DOHH2 (cell line): ENCODE data around the gene MSMB.

Experiments used
- H3F3A ChIP-seq: fragments of 200-600 bp; sonication (generic), shearing (Covaris generic); 2 replicates; pipeline ENCODE4 v1.6.0; 2016; ENCODE audit warnings: antibody characterized with exemption, mild to moderate bottlenecking; ENCODE audit not compliant: control insufficient read depth, insufficient read depth
- H3K27ac ChIP-seq: fragments of 200-600 bp; sonication (generic); 2 replicates; pipeline ENCODE4 v1.5.1; 2014; ENCODE audit warnings: low read depth, mild to moderate bottlenecking, low read length, moderate library complexity
- H3K27me3 ChIP-seq: fragments of 200-600 bp; sonication (generic); 2 replicates; pipeline ENCODE4 v1.6.1; 2014; ENCODE audit warnings: mild to moderate bottlenecking, low read length, mixed read lengths; ENCODE audit not compliant: control insufficient read depth
- H3K36me3 ChIP-seq: fragments of 200-600 bp; sonication (generic); 2 replicates; pipeline ENCODE4 v1.6.1; 2014; ENCODE audit warnings: mild to moderate bottlenecking, low read length, moderate library complexity, mixed read lengths; ENCODE audit not compliant: control insufficient read depth
- H3K4me1 ChIP-seq: fragments of 200-600 bp; sonication (generic); 2 replicates; pipeline ENCODE4 v1.6.1; 2014; ENCODE audit warnings: mild to moderate bottlenecking, low read length, mixed read lengths; ENCODE audit not compliant: control insufficient read depth
- H3K4me2 ChIP-seq: fragments of 200-600 bp; sonication (generic); 2 replicates; pipeline ENCODE4 v1.6.0; 2014; ENCODE audit warnings: mild to moderate bottlenecking, low read length, moderate library complexity
- H3K4me3 ChIP-seq: fragments of 200-600 bp; sonication (generic); 2 replicates; pipeline ENCODE4 v1.5.1; 2014; ENCODE audit warnings: mild to moderate bottlenecking, low read length, mixed read lengths
- H3K79me2 ChIP-seq: fragments of 200-600 bp; sonication (generic); 2 replicates; pipeline ENCODE4 v1.6.1; 2014; ENCODE audit warnings: mild to moderate bottlenecking, low read length, mixed read lengths; ENCODE audit not compliant: control insufficient read depth
- H3K9me2 ChIP-seq: fragments of 200-600 bp; sonication (generic); replicated peaks from 2 replicates; pipeline ENCODE4 v1.6.1; 2014; ENCODE audit warnings: mild to moderate bottlenecking, low read length, mixed read lengths; ENCODE audit not compliant: control insufficient read depth
- H3K9me3 ChIP-seq: fragments of 200-600 bp; sonication (generic); 2 replicates; pipeline ENCODE4 v1.6.1; 2014; ENCODE audit warnings: antibody characterized with exemption, low read length, mixed read lengths; ENCODE audit not compliant: control insufficient read depth, insufficient read depth
- H4K20me1 ChIP-seq: fragments of 200-600 bp; sonication (generic); 2 replicates; pipeline ENCODE4 v1.6.0; 2014; ENCODE audit warnings: low read depth, mild to moderate bottlenecking, antibody characterized with exemption, low read length, moderate library complexity; ENCODE audit not compliant: control insufficient read depth, insufficient read depth
- CTCF ChIP-seq: fragments of 200-600 bp; sonication (generic); IDR thresholded peaks from one replicate; pipeline ENCODE4 v1.5.1; 2014; ENCODE audit warnings: antibody characterized with exemption, mild to moderate bottlenecking, low read depth, low read length; ENCODE audit not compliant: poor library complexity, severe bottlenecking
- EZH2phosphoT487 ChIP-seq: fragments of 200-600 bp; sonication (generic); IDR thresholded peaks from 2 replicates; pipeline ENCODE4 v1.6.1; 2017; ENCODE audit warnings: borderline replicate concordance, mild to moderate bottlenecking, antibody characterized with exemption, low read length, moderate library complexity, mixed read lengths

MSMB gene

GRCh38 chr10:46025406-46025805, 20.7 kb downstream of the MSMB start:
- Histone ChIP-seq H3K4me3 (no peak overlapping the region), H3K9me3 (no peaks in the 10 kb centered on the region), H3K79me2 (peaks cover 100% of the 10 kb centered on the region), H3K27me3 (no peaks in the 10 kb centered on the region), H4K20me1 (peaks cover 42% of the 10 kb centered on the region), H3K9me2 (no peaks in the 10 kb centered on the region), H3K27ac (no peak overlapping the region), H3K4me1 (peaks cover 53% of the 10 kb centered on the region), H3F3A (peaks cover 3% of the 10 kb centered on the region; the same call in 1 of the 2 replicates), H3K4me2 (no peak overlapping the region), H3K36me3 (peaks cover 54% of the 10 kb centered on the region)
- TF ChIP-seq EZH2phosphoT487 (no peak), CTCF (no peak)

DNA sequence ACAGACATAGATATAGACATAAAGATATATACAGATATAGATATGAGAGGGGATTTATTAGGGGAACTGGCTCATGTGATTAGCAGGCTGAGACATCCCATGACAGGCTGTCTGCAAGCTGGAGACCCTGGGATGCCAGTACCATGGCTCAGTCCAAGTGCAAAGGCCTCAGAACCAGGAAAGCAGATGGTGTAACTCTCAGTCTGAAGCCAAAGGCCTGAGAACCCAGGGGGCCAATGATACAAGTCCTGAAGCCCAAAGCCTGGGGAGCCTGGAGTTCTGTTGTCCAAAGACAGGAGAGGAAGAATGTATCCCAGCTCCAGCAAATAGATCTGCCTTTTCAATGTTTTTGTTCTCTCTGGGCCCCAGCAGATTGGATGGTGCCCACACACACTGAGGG, 21.1 kb downstream of the MSMB start:
- no peak for TF ChIP-seq EZH2phosphoT487
- no peak for TF ChIP-seq CTCF
- Histone ChIP-seq H3K4me3 (no peak overlapping the region), H3K27me3 (no peaks in the 10 kb centered on the region), H3K79me2 (peaks cover 100% of the 10 kb centered on the region), H3K36me3 (peaks cover 50% of the 10 kb centered on the region), H4K20me1 (peaks cover 47% of the 10 kb centered on the region), H3K27ac (no peak overlapping the region), H3F3A (peaks cover 3% of the 10 kb centered on the region; the same call in 1 of the 2 replicates), H3K4me2 (no peak overlapping the region), H3K4me1 (peaks cover 57% of the 10 kb centered on the region), H3K9me2 (no peaks in the 10 kb centered on the region), H3K9me3 (no peaks in the 10 kb centered on the region)

DNA sequence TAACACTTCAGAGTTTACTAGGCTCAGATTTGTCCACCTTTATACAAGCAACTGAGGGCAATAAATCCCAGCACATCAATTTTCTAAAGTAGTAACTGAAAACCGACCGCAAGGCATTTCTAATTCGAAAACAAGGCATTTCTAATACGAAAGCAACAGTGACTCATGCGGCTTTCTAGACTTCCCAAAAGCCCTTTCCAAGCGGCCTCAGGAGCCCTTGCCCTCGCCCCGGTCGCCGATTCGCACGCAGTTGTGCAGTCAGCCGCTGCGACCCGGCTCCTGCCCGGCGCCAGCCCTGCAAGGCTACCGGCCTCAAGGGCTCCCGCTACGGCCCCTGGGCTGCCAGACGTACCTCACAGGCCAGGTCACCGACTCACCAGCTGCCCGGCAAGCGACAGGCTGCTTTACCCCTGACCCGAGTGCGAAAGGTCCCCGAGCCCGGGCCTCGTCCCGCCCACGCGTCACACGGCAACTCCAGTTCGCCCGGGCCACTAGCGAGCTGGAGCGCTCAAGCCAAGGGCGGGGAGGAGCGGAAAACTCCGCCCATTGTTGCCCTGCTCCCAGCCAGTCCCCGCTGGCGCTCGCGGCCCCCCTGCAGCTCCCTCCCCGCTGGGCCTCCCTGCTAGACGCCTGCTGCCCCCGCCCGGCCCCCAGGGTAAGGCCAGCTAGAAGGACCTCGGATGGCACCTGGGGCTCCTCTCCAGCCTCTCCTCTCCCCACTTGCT, 22.9 kb downstream of the MSMB start:
- Histone ChIP-seq H3K9me2 (no peaks in the 10 kb centered on the region), H3K27ac (no peak overlapping the region), H3K4me3 (peak overlapping the region; percentile 25), H4K20me1 (peaks cover 53% of the 10 kb centered on the region), H3K4me2 (peak overlapping the region; percentile 28), H3K4me1 (peaks cover 59% of the 10 kb centered on the region), H3K79me2 (peaks cover 100% of the 10 kb centered on the region), H3K27me3 (no peaks in the 10 kb centered on the region), H3K36me3 (peaks cover 59% of the 10 kb centered on the region), H3K9me3 (no peaks in the 10 kb centered on the region), H3F3A (no peaks in the 10 kb centered on the region)
- TF ChIP-seq EZH2phosphoT487 (no peak), CTCF (no peak)
